Retinal pigment epithelial cell (primary cell): ENCODE measurements around the gene SCGB1A1.

Source experiments
- DNase-seq: peaks from one replicate; pipeline ENCODE4 v3.0.0-alpha.2; 2010; ENCODE audit warnings: low read depth
- H3K4me3 ChIP-seq: 2 replicates; pipeline ENCODE4 v1.5.1; 2011; ENCODE audit warnings: mild to moderate bottlenecking, low read length, control low read depth, moderate library complexity
- CTCF ChIP-seq: conservative IDR thresholded peaks from 2 replicates; pipeline ENCODE4 v1.5.1; 2011; ENCODE audit warnings: low read depth, low read length, control low read depth, inconsistent platforms

The SCGB1A1 gene

DNA sequence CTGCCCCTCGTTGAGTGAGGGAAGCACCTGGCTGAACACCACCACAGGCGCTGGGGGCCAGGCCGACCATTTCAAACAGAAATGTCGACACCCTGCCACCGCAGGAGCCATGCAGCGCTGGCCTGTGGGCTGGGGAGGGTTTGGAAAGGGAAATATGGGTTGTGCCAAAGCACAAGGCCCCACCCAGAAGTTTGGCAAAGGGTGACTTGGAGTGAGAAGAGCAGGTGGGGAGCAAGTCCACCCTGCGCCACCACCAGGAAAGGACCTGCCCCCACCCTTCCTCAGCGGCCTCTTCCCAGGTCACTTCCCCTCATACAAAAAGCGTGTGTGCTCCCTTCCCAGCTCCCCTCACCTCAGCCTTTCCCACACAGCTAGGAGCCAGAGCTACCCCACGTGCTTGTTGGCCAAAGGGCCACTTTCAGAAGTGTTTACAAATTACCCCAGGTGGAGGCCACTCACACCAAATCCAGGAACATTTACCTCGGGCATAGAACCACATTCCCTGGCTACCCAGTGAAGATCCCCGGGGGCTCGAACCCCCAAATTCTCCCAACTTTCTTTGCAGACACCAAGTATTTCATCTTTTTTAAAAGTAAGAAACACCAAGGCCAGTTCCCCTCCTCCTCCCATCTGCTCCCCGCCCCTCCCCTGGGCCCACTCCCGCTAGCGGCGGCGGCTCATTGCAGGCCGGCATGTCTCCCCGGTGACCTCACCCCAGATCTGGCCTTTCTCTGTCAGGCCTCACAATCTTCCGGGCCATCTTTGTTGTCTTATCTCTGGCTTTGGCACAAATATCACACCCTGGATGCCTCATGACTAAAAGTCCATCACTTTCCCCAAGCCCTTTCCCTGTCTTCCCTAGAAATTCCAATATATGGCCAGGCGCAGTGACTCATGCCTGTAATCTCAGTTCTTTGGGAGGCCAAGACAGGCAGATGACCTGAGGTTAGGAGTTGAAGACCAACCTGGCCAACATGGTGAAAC lies 20.5 kb upstream of the SCGB1A1 start:
- DNase-seq = no peak
- no peak overlapping the region for H3K4me3 ChIP-seq
- TF ChIP-seq CTCF = no peak

DNA sequence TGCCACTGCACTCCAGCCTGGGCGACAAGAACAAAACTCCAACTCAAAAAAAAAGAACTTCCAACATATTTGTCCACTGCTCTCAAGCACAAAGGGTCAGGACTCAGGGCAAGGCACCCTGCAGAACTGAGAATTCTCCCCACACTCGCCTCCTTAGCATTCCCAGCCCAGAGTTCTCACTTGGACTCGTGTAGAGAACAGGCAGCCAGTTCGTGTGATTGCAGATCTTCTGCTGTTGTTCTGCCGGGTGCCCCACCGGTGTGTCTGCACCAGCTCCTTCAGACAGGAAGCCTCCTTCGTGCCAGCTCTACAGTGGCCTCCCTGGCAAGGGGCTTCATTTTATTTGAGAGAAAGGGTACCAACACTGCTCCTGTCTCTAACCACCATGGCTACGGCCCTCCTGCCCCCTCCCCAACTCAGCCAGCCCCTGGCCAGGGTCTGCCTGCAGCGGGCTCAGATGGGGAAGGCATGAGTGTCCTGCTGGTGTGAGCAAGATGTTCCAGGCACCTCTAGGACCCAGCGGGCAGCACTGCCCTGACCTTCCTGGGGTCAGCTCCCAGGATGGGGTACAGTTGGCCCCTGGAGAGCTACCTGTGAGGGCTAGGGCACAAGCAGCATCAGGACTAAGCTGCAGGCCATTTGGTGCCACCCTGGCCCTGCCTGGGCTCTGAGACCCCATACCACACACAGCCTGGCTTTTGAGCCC lies 19.5 kb upstream of the SCGB1A1 start:
- H3K4me3 ChIP-seq = no peak overlapping the region
- DNase-seq = no peak
- TF ChIP-seq CTCF = no peak

- no peak for DNase-seq
- no peak overlapping the region for H3K4me3 ChIP-seq
- no peak for TF ChIP-seq CTCF
Measured at GRCh38 chr11:62399878-62400266, 19.0 kb upstream of the SCGB1A1 start.

DNA sequence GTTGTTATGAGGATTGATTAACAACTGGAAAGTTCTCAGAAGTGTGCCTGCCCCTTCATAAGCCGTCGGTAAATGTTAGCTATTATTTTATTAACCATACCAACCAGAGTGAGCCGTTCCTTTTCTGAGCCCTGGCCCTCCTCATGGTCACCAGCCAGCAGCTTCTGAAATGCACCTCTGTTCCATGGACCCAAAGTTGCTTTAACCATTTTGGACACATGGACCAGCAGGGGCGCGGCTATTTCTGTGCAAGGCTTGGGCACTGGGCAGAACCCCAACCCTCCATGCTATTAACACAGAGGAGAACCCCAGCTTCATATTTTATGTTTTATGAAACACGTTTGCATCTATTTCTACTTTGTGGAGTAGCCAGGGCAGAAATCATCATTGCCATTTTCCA lies 18.6 kb upstream of the SCGB1A1 start:
- H3K4me3 ChIP-seq = no peak overlapping the region
- no peak for TF ChIP-seq CTCF
- DNase-seq = no peak

GRCh38 chr11:62400760-62401159 lies 18.1 kb upstream of the SCGB1A1 start:
- peak; percentile 48 for DNase-seq
- H3K4me3 ChIP-seq = no peak overlapping the region
- no peak for TF ChIP-seq CTCF

DNA sequence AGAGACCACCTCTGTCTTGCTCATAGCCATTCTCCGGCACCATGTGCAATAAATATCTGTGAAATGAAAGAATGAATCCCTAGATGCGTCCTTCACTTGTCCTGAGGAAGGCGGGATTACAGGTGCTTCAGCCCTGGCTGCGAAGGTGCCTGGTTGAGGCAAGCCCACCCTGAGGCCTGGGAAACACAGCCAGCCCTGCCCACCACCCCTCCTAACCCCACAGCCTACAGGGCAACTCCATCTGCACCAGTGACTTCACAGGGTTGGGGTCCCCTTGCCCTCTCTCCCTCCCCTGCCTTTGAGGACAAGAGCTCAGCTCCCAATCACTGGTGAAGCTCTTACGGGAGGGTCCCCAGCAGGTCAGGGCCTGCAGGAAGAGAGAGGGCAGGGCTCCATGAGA lies 17.5 kb upstream of the SCGB1A1 start:
- no peak for DNase-seq
- TF ChIP-seq CTCF = no peak
- H3K4me3 ChIP-seq = no peak overlapping the region
